Heart left ventricle (tissue), 16 donors: Measurements from ENCODE around the gene ZNF511. TPM values are rescaled to one million over a fixed set of nuclear protein-coding genes. Genes with fewer than 3 reads are reported as not detected.
A peak's percentile ranks its signal among the peaks of the same experiment; 100 is the strongest.
"Not testable (repeated sequence)": the region's sequence is repeated elsewhere in the genome, so short reads cannot be mapped to it uniquely, and the experiment has no call there.

Experiments used
- ATAC-seq, 4 donors: fragments of 200-7000 bp; cut with Tn5 transposase; one replicate each; pipeline ENCODE4 v1.9.1; 2020 to 2022; ENCODE audit warnings: moderate library complexity in 4 of 4, mild to moderate bottlenecking in 3 of 4, moderate number of reproducible peaks in 1 of 4
- DNase-seq, 5 donors: peaks; one replicate each; pipeline ENCODE4 v3.0.0-alpha.2; 2020
- H3K27ac ChIP-seq, 12 donors: fragments of 200-600 bp; sonication (generic) in 4 of 12; one replicate each; pipeline versions ENCODE4 v1.5.0 to v1.8.0; 2016 to 2022; ENCODE audit warnings: mild to moderate bottlenecking in 2 of 12
- H3K27me3 ChIP-seq, 9 donors: fragments of 200-600 bp; sonication (generic) in 2 of 9; one replicate each; pipeline versions ENCODE4 v1.5.1 to v1.8.0; 2016 to 2022; ENCODE audit warnings: mild to moderate bottlenecking in 3 of 9
- H3K36me3 ChIP-seq, 9 donors: fragments of 200-600 bp; sonication (generic) in 2 of 9; one replicate each; pipeline versions ENCODE4 v1.5.0 to v1.8.0; 2018 to 2022; ENCODE audit warnings: mild to moderate bottlenecking in 2 of 9
- H3K4me1 ChIP-seq, 12 donors: fragments of 200-600 bp; sonication (generic) in 4 of 12; one replicate each; pipeline versions ENCODE4 v1.5.0 to v1.8.0; 2016 to 2022; ENCODE audit warnings: mild to moderate bottlenecking in 3 of 12
- H3K4me3 ChIP-seq, 12 donors: fragments of 200-600 bp; sonication (generic) in 4 of 12; one replicate each; pipeline versions ENCODE4 v1.5.0 to v1.8.0; 2017 to 2022; ENCODE audit warnings: mild to moderate bottlenecking in 9 of 12, moderate library complexity in 4 of 12
- H3K9me3 ChIP-seq, 12 donors: fragments of 200-600 bp; sonication (generic) in 4 of 12; one replicate each; pipeline versions ENCODE4 v1.5.0 to v1.8.0; 2016 to 2022; ENCODE audit warnings: mild to moderate bottlenecking in 1 of 12
- POLR2A ChIP-seq, 2 donors: fragments of 450-650 bp; IDR thresholded peaks; one replicate each; pipeline ENCODE4 v1.6.1; 2017; ENCODE audit warnings: antibody characterized with exemption in 2 of 2, mild to moderate bottlenecking in 2 of 2, moderate library complexity in 2 of 2
- WGBS, 4 donors: extraction: QIAGEN DNeasy Blood & Tissue Kit in 2 of 4; methylation state at CpG; one replicate each; pipeline versions ENCODE4 v1.1.5 to v1.1.7; 2013 to 2018; 5-methylcytosine and 5-hydroxymethylcytosine counted together
- intact Hi-C, 10 donors: fragments of 100-400 bp; cut with DNase I; formaldehyde crosslinking; loops; one replicate each; pipeline versions ENCODE4 v1.11.1 to v1.14.2; 2022
- polyA plus RNA-seq, 2 donors: library from polyadenylated mRNA; stranded (reverse); fragments of 200-250 nt; gene quantifications; one replicate each; pipeline ENCODE4 v1.2.3, GENCODE V29; 2013
- total RNA-seq, 9 donors: library from RNA; depleted of rRNA in 2 of 9; stranded (reverse); fragments of >200 nt in 2 of 9; fragmentation: NEBNext Ultra II Directional in 3 of 9; extraction: Animal tissue kit (Norgen Biotek cat#: 25700) in 3 of 9; gene quantifications; one replicate each; pipeline versions ENCODE4 v1.1.0 to v1.2.4, GENCODE V29; 2016 to 2023
- TF ChIP-seq, protein P1 (sequence below), 12 donors: fragments of 200-600 bp; sonication (generic) in 4 of 12; IDR thresholded peaks; one replicate each; pipeline versions ENCODE4 v1.5.0 to v1.8.0; 2018 to 2022; ENCODE audit warnings: antibody characterized with exemption in 12 of 12, mild to moderate bottlenecking in 5 of 12
- donor health status: ischemic (EF 13 %, LVEDD 7.1; RV severe dilation, severe dysfunction).
- donor health status: healthy with polysubstance abuse.
- donor health status: DM: no; HTN: yes; CAD: no.
- donor health status: DM: no; HTN: no; CAD: no.
- donor health status: ischemic (EF 25% LVEDD 6.9; RV normal size, moderate dysfunction).
- donor health status: ischemic (EF 25% LVEDD 5.7; RV mildly dilated, moderate dysfunction).
- donor health status: healthy.
- donor health status: DM: yes; HTN: yes; CAD: no.
- donor health status: ischemic (EF 35%, LVEDD 5.7; RV mildly dilated, moderate dysfunction).
- donor health status: nonischemic (EF 11% LVEDD 7.7; RV severe dilation, severe dysfunction).
- donor health status: DM: yes; HTN: yes; CAD: no.
- donor health status: PGD.
- donor health status: ischemic (EF 29% LVEDD 5.4; RV normal size, mild dysfunction).
- donor health status: nonischemic (EF 23%, LVEDD 6.1; RV moderate dilation, normal function).

Gene ZNF511
- total and polyA plus RNA-seq, 11 donors: 34.5 to 80.4 (median 41.8) TPM

DNA sequence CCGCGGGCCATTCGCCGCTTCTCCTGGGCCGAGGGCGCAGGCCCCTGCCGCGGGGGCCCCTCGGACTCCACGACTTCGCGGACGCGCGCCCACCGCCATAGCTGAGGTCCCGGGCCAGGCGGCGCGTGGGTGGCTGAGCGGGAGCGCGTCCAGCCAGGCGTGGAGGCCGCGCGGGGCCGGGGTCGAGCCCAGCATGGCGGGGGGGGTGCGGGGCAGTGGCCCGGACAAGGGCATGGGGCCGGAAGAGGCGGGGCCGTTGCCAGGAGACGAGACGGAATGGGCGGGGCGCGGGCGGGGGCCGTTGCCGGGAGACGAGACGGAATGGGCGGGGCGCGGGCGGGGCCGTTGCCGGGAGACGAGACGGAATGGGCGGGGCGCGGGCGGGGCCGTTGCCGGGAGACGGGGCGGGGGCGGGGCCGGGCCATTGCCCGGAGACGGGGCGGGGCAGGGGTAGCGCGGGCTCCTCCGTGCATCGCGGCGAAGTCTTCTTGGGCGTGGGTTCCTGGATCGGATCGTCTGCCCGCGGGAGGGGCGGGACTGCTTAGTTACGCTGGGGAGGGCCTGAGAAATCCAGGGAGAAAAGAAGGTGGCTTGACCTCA lies 46.9 kb upstream of the ZNF511 start:
- WGBS, 4 donors: 0 to 2% (median 1%) methylated on average over 9 to 79 of the region's 79 CpGs
- Histone ChIP-seq H3K27me3 (no peaks in the 10 kb centered on the region), H3K27ac (peak overlapping the region; percentile 77 to 96 (median 89)), H3K9me3 (no peaks in the 10 kb centered on the region), H3K4me1 (peaks cover 5 to 69% (median 37%) of the 10 kb centered on the region in 12 donors), H3K4me3 (peak overlapping the region; percentile 49 to 85 (median 77)), H3K36me3 (no peaks in the 10 kb centered on the region)
- TF ChIP-seq POLR2A (IDR thresholded peaks at IDR 0.05): peak in 1 of 2 donors; percentile 67
- TF ChIP-seq, protein P1, sequence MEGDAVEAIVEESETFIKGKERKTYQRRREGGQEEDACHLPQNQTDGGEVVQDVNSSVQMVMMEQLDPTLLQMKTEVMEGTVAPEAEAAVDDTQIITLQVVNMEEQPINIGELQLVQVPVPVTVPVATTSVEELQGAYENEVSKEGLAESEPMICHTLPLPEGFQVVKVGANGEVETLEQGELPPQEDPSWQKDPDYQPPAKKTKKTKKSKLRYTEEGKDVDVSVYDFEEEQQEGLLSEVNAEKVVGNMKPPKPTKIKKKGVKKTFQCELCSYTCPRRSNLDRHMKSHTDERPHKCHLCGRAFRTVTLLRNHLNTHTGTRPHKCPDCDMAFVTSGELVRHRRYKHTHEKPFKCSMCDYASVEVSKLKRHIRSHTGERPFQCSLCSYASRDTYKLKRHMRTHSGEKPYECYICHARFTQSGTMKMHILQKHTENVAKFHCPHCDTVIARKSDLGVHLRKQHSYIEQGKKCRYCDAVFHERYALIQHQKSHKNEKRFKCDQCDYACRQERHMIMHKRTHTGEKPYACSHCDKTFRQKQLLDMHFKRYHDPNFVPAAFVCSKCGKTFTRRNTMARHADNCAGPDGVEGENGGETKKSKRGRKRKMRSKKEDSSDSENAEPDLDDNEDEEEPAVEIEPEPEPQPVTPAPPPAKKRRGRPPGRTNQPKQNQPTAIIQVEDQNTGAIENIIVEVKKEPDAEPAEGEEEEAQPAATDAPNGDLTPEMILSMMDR (IDR thresholded peaks at IDR 0.05): no peak
- peak; percentile 88 to 95 (median 91) for DNase-seq
- intact Hi-C loops: loop anchor here in 2 of 10 donors (2.0 to 5.0 kb wide), 2 partner anchors 45 to 47 kb away; partner anchors contain the start of genes TUBGCP2 (in 2 of the 2) and ZNF511 (in 2 of the 2)
- ATAC-seq: peak; percentile 62 to 88 (median 76)

DNA sequence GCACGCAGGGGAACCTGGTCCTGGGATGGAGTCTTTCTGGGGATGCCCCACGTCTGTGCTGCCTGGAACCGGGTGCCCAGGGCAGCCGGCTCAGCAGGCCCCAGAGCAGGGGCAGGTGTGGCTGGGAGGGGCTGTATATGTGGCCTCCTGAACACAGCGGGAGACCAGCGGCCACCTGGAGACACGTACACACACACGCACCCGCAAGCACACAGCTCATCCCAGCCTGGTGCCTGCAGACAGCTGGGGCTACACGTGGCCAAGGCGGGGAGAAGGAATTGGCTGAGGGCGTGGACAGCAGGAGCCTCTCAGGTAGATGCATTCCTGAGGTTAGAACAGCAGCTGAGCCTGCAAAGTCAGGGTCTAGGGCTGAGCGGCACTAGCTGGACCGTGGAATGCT lies 46.0 kb upstream of the ZNF511 start:
- Histone ChIP-seq H3K36me3 (peaks cover 0 to under 1% (median 0%) of the 10 kb centered on the region in 9 donors), H3K9me3 (no peaks in the 10 kb centered on the region), H3K27ac (peak overlapping the region in 1 of 12 donors; percentile 12), H3K4me3 (peak overlapping the region in 4 of 12 donors; percentile 71 to 79 (median 77)), H3K4me1 (peaks cover 5 to 60% (median 31%) of the 10 kb centered on the region in 12 donors), H3K27me3 (no peaks in the 10 kb centered on the region)
- no peak for ATAC-seq
- WGBS, 4 donors: 89 to 95% (median 90%) methylated on average over 5 to 14 of the region's 14 CpGs
- no peak for DNase-seq
- TF ChIP-seq POLR2A (IDR thresholded peaks at IDR 0.05): no peak
- TF ChIP-seq, protein P1 (IDR thresholded peaks at IDR 0.05): no peak
- intact Hi-C loops: loop anchor here in 2 of 10 donors (2.0 to 5.0 kb wide), 2 partner anchors 45 to 46 kb away; partner anchors contain the start of genes TUBGCP2 (in 2 of the 2) and ZNF511 (in 2 of the 2)

- H3K4me3 ChIP-seq: no peak overlapping the region
- H3K9me3 ChIP-seq: no peaks in the 10 kb centered on the region
- TF ChIP-seq POLR2A (IDR thresholded peaks at IDR 0.05): no peak
- TF ChIP-seq, protein P1 (IDR thresholded peaks at IDR 0.05): no peak
- no peaks in the 10 kb centered on the region for H3K27me3 ChIP-seq
- no peak for DNase-seq
- 79 to 88% (median 84%) methylated on average over 7 to 10 of the region's 10 CpGs for whole genome bisulfite sequencing, 4 donors
- H3K4me1 ChIP-seq: peaks cover 5 to 51% (median 24%) of the 10 kb centered on the region in 12 donors
- peak overlapping the region in 1 of 12 donors; percentile 78 for H3K27ac ChIP-seq
- intact Hi-C loops: loop anchor here in 2 of 10 donors (2.0 to 5.0 kb wide), 2 partner anchors 44 to 45 kb away; partner anchors contain the start of genes TUBGCP2 (in 2 of the 2) and ZNF511 (in 2 of the 2)
- H3K36me3 ChIP-seq: peaks cover 0 to 5% (median 0%) of the 10 kb centered on the region in 9 donors
- no peak for ATAC-seq
These were observed 45.0 kb upstream of the ZNF511 start for GRCh38 chr10:133263674-133264073.

- TF ChIP-seq, protein P1 (IDR thresholded peaks at IDR 0.05): no peak
- no peak for TF ChIP-seq POLR2A (IDR thresholded peaks at IDR 0.05)
- H3K4me1 ChIP-seq: peaks cover 5 to 43% (median 17%) of the 10 kb centered on the region in 12 donors
- intact Hi-C loops: loop anchor here in 1 of 10 donors (5.0 kb wide), 1 partner anchor 43 kb away; the partner anchor contains the start of genes TUBGCP2 and ZNF511
- peaks cover 0 to 13% (median 0%) of the 10 kb centered on the region in 9 donors for H3K36me3 ChIP-seq
- peak overlapping the region in 1 of 12 donors; percentile 78 for H3K27ac ChIP-seq
- WGBS, 4 donors: 70 to 86% (median 74%) methylated on average over 9 of the region's 9 CpGs
- DNase-seq: no peak
- no peak for ATAC-seq
- H3K27me3 ChIP-seq: no peaks in the 10 kb centered on the region
- H3K9me3 ChIP-seq: no peaks in the 10 kb centered on the region
- no peak overlapping the region for H3K4me3 ChIP-seq
These were observed 44.3 kb upstream of the ZNF511 start for GRCh38 chr10:133264461-133264860.

DNA sequence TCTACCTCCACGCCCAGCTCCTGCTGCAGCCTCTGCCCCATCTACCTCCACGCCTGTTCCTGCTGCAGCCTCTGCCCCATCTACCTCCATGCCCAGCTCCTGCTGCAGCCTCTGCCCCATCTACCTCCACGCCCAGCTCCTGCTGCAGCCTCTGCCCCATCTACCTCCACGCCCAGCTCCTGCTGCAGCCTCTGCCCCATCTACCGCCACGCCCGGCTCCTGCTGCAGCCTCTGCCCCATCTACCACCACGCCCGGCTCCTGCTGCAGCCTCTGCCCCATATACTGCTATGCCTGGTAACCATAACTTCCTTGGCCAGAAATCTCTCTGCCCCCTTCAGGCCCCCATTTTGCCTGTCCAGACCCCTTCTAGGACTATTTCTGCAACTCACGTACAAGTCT lies 43.7 kb upstream of the ZNF511 start:
- H3K36me3 ChIP-seq: peaks cover 0 to 17% (median 0%) of the 10 kb centered on the region in 9 donors
- ATAC-seq, H3K4me3 ChIP-seq, DNase-seq, H3K9me3 ChIP-seq, intact Hi-C loops, H3K27ac ChIP-seq, H3K27me3 ChIP-seq: not testable (repeated sequence)
- 74 to 90% (median 82%) methylated on average over 10 of the region's 10 CpGs for WGBS, 4 donors
- H3K4me1 ChIP-seq: peaks cover 5 to 37% (median 16%) of the 10 kb centered on the region in 12 donors
